GM21360 (cell line): ENCODE results near the gene CACNA1C.

Experiments used
- ATAC-seq: cut with Tn5 transposase; IDR thresholded peaks from one replicate; pipeline ENCODE4 v1.9.1; 2021; ENCODE audit warnings: mild to moderate bottlenecking, moderate library complexity; ENCODE audit not compliant: unreplicated experiment

CACNA1C gene

DNA sequence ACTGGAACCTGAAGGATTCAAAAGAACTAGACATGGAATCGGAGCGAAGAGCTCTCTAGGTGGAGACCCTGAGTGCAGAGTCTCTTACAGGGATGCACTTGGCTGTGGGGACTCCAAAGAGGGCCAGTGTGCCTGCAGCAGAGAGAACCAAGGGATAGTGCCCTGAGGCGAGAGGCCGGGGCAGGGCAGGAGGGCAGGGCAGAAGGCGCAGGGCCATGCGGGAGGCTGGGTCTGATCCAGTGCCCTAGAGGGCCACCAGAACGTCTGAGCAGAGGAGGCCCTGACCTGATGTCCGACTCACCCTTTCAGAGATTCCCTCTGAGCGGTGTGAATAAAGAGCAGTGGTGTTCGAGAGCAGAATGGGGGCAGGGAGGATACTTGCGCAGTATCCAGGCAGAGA is 536.6 kb downstream of the CACNA1C start:
- ATAC-seq, result no peak

- no peak for ATAC-seq
Observed at GRCh38 chr12:2593045-2593444, 540.3 kb downstream of the CACNA1C start.

GRCh38 chr12:2596441-2596840 is 543.7 kb downstream of the CACNA1C start:
- no peak for ATAC-seq

DNA sequence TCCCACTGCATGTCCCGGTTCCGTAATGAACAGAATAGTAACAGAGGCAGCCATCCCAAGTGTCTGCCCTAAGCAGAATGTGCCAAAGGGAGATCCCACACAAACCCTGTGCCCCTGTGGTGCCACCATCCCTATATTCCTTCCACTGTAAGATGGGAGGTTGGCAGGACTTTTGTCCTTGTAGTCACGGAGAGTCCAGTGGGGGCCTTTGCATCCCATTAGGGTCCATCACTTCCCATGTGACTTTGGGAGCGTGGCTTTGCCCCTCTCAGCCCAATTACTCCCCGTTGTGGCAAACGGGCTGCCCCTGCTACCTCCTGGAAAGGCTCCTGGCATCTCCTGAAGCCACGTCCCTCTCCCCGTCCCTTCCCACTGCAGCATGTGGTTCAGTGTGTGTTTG is 552.5 kb downstream of the CACNA1C start:
- ATAC-seq, result no peak

GRCh38 chr12:2606186-2606910 is 553.6 kb downstream of the CACNA1C start:
- no peak for ATAC-seq

DNA sequence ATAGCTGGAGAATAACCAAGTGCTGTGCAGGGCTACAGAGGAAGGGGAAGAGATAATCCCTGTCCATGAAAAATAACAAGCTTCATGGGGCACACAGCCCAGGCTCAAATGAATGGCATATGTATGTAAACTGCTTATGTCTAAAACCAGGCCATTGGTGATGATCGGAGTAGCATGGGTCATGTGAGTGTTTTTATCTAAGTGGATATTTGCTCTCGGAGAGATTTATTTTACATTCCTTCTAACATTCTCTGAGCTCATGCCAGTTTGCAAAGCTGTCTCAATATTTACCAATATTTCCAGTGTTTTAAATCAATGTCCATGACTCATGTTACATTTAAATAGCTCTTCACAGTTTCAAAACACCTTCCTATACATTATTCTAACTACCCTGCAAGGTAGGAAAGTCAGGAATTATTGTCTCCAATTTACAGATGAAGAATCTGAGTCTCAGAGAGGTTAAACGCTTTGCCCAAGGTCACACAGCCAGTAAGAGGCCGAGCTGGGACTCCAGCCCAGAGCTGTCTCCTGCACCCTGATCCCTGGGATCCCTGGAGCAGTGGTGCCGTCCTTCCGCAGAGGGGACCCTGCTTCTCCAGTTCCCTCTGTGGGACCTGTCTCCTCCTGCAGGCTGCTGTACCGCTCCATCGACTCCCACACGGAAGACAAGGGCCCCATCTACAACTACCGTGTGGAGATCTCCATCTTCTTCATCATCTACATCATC is 555.3 kb downstream of the CACNA1C start:
- no peak for ATAC-seq

DNA sequence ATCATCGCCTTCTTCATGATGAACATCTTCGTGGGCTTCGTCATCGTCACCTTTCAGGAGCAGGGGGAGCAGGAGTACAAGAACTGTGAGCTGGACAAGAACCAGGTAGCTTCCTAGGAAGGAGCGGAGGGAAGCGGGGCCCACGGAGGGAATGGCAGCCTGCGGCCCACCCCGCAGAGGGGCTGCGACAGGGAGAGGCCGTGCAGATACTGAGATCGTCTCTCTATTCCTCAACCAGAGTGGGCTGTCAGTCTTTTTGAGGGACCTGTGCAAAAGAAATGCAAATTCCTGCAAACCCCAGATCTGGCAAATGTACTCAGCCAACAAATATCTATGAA is 555.8 kb downstream of the CACNA1C start:
- no peak for ATAC-seq

DNA sequence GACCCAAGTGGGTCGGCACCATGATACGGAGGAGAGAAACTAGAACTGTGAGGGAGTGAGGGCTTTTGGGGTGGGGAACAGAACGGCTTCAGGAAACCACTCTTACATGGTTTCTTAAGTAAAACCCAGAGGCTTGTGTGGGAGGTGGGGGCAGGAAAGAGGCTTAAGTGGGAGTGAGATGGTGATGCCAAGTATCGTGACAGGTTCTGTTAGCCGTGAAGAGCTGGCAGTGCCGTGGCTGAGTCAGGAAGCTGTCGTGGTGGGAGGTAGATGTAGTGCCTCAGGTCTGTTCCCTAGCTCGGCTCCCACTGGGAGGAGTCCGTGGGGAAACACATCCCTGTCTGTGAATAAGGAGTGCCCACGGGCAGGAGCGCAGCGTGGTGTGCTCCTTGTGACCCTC is 556.2 kb downstream of the CACNA1C start:
- ATAC-seq, result no peak

DNA sequence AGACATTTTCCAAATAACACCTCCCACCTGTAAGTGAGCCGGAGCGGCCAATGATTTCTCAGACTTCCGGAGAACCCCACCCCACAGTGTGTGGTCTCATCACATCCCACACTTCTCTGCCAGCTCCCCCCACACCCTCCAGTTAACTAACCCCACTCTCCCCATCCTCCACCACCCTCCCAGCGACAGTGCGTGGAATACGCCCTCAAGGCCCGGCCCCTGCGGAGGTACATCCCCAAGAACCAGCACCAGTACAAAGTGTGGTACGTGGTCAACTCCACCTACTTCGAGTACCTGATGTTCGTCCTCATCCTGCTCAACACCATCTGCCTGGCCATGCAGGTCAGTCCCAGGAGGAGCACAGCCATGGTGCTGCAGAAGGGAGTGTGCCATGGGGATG is 557.6 kb downstream of the CACNA1C start:
- ATAC-seq, result no peak

GRCh38 chr12:2613326-2614073 is 560.7 kb downstream of the CACNA1C start:
- no peak for ATAC-seq

- ATAC-seq, result no peak
Observed at GRCh38 chr12:2614341-2614740, 561.6 kb downstream of the CACNA1C start.

DNA sequence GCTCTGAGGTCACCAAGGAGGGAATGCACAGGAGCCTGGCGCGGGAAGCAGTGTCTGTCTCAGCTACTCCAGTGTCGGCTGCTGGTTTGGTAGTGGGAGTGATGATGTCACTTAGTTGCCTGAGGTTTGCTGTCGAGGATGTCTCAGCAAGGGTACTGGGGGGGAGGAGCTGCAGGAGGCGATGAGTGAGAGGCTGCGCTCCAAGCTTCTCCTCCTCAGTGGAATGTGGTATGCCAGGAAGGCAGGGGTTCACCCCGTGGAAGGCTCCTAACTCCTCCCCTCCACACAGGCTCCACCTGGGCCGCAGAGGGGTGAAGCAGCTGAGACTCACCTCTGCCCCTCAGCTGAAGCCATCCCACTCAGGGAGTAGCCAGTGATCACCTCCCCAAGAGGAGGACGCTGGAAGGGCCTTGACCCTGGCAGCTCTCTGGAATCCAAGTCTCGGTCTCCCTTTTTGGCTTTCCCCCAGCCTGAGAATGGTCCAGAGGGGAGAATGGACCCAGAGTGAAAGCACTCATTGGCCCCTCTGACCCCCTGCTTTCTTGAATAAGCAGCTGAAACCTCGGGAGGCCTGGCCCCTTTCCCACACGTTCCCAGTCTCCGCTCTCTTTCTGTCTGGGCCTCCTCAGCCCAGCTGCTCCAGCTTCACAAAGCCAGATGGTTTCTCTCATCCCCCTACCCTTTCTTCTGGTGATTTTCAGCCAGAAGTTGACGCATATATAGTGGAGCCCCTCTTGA is 563.0 kb downstream of the CACNA1C start:
- ATAC-seq, result no peak

- ATAC-seq, result no peak
Observed at GRCh38 chr12:2616763-2617162, 564.0 kb downstream of the CACNA1C start.

DNA sequence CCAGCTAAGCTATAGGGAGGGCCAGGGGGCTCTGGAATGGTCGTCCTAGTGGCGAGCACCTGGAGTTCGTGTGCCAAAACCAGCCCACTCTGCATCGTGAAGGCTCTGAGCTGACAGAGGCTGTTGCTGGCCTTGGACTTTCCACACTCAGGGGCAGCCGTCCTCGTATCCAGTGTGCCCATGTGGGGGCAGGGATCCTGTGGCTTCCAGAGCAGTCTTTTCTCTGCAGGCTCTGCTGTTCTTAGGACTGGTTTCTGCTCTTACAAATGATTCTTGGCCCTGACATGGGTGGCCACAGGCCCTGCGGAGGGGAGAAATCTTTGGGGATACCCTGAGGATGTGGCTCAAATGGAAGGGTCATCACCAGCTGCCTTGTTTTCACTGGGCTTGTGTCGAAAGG is 564.6 kb downstream of the CACNA1C start:
- ATAC-seq, result no peak

GRCh38 chr12:2618291-2618995 is 565.7 kb downstream of the CACNA1C start:
- no peak for ATAC-seq

DNA sequence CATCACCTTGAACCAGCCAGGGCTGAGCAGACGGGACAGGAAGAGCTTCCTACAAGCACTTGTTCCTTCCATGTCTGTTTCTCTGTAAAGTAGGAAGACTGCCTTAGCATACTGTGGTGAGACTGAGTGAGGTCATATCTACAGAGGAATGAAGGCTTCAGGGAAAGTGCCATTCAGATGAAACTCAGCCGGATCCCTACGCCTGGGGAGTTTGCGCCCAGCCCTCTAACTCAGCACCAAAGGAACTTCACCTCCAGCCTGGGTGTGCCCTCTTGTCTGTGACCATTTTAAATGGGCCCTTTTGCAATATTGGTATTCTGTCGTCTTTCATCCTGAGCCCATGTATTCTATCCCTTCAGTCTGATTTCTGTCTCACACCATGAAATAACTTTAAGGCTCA is 566.3 kb downstream of the CACNA1C start:
- ATAC-seq, result no peak

DNA sequence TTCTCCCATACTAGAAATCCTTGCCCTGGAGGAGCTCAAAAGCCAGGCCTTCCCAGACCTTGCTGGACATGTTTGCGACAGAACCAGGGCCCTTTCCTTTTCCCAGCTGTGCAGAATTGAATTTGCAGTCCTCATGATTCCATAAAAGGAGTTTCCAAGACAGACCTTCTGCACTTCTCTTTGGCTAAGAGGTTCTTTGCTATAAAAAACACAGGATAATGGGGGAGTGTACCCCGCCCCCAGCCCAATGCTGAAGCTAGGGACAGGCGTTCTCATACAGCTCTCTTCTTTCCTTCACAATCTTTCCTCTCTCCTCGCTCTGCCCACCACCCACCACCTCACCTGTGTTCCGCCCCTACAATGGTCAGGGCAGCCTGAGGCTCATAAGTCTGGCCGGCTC is 569.7 kb downstream of the CACNA1C start:
- no peak for ATAC-seq

- ATAC-seq, result no peak
Observed at GRCh38 chr12:2623472-2623871, 570.7 kb downstream of the CACNA1C start.

GRCh38 chr12:2624543-2625288 is 571.9 kb downstream of the CACNA1C start:
- no peak for ATAC-seq

GRCh38 chr12:2625289-2625612 is 572.5 kb downstream of the CACNA1C start:
- no peak for ATAC-seq
